ENCODE results near the gene KRT31.

DNA sequence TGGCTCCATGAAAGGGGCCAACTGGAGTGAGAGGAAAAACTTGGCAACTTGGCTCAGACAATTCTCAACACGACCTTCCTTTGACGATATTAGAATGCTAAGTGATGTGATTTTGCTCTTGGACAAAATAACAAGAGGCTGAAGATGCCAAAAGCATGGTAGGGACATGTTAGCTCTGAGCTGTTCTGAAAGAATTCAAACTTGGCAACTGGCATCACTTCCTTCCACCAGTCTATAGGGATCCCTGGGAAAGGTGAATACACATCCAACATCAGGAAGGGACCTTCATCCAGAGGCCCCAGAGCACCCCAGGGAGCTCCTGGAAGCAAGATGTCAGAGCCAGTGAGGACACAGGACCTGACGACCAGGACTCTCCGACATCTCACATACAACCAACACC is 22.7 kb upstream of the KRT31 start:
- TF ChIP-seq, protein P1, sequence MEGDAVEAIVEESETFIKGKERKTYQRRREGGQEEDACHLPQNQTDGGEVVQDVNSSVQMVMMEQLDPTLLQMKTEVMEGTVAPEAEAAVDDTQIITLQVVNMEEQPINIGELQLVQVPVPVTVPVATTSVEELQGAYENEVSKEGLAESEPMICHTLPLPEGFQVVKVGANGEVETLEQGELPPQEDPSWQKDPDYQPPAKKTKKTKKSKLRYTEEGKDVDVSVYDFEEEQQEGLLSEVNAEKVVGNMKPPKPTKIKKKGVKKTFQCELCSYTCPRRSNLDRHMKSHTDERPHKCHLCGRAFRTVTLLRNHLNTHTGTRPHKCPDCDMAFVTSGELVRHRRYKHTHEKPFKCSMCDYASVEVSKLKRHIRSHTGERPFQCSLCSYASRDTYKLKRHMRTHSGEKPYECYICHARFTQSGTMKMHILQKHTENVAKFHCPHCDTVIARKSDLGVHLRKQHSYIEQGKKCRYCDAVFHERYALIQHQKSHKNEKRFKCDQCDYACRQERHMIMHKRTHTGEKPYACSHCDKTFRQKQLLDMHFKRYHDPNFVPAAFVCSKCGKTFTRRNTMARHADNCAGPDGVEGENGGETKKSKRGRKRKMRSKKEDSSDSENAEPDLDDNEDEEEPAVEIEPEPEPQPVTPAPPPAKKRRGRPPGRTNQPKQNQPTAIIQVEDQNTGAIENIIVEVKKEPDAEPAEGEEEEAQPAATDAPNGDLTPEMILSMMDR (IDR thresholded peaks at IDR 0.05) = no peak
- TF ChIP-seq EZH2 (IDR thresholded peaks at IDR 0.05; ENCODE audit: borderline replicate concordance, insufficient read depth, low read depth, low read length, poor library complexity, severe bottlenecking) = no peak

All from B cell (primary cell).